KBM-7 (cell line): ENCODE data around the gene CTSW.

Experiments used
- DNase-seq: peaks from one replicate; pipeline ENCODE4 v3.0.0-alpha.2; 2015
- in situ Hi-C: fragments of 300-500 bp; cut with MboI; formaldehyde crosslinking; loops from 2 replicates; pipeline ENCODE4 v1.14.3; 2020; ENCODE audit warnings: low sequenced_read_pairs, low pct_unique_long_range_greater_than_20kb, mixed read lengths

The CTSW gene

DNA sequence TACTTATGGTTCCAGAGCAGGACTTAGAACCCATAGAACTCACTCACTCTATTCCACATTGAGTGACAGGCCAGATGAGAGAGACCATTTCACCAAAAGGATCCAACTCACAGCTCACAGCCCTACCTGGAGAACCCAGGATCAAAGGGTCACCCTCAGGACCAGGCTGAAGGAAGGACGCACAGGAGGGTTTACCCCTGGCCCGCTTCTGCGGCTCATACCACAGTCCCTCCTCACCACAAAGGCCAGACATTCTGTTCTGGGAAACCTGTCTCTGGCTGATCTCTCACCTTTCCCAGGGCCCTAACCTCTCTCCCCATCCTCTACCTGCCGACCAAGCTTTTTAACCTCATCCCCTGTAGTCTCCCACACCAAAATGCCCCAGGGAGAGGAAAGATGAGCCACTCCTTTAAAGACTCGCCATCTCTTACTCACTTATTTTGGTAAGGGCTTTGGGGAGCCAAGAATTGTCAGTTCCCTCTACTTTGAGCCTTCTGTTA, 15.9 kb downstream of the CTSW start:
- DNase-seq: no peak
- in situ Hi-C loops: no loop called here

DNA sequence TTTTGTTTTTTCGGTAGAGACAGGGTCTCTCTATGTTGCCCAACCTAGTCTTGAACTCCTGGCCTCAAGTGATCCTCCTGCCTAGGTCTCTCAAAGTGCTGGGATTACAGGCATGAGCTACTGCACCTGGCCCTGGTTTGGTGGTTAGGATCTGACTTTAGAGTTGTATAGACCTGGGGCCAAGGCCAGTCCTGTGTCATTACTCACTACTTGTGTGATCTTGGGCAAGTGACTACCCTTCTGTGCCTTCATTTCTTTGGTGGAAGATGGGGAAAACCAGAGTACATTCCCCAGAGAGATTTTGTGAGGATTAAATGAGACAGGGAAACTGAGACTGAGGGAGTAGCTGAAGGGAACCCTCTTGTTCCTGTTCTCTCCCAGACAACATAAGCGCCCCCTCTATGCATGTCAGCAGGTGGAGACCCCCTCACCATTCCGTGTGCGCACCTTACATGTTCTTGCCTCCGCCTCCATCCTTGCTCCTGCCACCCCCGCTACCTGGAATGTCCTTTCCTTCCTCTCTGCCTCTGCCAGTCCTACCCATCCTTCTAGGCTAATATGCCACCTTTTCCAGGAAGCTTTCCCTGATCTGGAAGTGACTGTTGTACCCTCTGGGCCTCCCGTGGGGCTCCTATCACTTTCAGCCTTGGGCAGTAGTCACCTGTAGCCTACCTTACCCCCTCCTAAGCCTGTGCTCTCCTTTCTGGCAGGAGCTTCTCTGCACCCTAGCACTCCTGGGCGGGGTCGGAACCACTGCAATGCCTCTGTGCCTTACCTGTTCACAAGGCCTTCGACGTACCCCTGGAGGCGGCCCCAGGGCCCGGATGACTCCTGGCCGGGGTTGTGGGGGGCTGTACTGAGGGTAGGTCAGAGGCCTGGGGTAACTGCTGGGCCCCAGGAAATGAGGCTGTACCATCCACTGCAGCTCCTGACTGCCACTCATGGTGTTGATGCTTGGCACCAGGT, 16.7 kb downstream of the CTSW start:
- DNase-seq: no peak
- in situ Hi-C loops: no loop called here

DNA sequence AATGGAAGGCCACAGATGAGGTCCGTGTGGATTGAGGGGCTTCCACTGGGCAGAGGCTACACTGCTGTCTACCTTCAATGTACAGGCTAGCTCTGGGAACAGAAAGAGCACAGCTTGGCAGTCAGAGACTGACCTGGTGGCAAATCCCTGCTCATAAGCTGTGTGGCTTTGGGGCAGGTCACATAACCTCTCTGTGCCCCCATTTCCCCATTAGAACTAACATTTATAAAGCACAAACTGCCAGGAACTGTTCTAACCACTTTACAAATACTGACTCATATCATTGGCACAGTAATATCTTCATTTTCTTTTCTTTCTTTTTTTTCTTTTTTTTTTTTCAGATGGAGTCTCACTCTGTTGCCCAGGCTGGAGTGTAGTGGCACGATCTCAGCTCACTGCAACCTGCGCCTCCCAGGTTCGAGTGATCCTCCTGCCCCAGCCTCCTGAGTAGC, 17.4 kb downstream of the CTSW start:
- in situ Hi-C loops: no loop called here
- DNase-seq: no peak

DNA sequence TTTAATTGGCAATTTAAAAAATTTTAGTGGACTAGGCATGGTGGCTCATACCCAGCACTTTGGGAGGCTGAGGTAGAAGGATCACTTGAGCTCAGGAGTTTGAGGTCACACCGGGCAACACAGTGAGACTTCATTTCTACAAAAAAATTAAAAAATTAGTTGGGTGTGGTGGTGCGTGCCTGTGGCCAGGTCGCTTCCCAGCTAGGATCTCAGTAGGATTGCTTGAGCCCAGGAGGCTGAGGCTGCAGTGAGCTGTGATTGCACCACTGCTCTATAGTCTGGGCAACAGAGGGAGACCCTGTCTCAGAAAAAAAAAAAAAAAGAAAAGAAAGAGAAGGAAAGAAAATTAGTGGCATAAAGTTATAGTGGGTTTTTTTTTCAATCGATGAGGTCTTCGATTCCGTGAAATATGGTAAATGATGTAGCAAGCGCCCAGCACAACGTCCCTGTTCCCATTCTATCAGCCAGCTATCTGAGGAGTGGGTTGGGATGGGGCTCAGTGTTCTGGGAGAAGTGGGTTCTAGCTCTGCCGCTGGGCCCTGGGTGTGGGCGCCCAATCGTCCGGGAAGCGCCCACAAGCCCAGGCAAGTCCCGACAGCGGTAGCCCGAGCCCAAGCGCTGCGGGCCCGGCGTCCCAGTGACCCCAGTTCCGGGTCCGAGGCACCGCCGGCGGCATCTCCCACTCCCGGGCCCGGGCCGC, 19.2 kb downstream of the CTSW start:
- no peak for DNase-seq
- in situ Hi-C loops: no loop called here

DNA sequence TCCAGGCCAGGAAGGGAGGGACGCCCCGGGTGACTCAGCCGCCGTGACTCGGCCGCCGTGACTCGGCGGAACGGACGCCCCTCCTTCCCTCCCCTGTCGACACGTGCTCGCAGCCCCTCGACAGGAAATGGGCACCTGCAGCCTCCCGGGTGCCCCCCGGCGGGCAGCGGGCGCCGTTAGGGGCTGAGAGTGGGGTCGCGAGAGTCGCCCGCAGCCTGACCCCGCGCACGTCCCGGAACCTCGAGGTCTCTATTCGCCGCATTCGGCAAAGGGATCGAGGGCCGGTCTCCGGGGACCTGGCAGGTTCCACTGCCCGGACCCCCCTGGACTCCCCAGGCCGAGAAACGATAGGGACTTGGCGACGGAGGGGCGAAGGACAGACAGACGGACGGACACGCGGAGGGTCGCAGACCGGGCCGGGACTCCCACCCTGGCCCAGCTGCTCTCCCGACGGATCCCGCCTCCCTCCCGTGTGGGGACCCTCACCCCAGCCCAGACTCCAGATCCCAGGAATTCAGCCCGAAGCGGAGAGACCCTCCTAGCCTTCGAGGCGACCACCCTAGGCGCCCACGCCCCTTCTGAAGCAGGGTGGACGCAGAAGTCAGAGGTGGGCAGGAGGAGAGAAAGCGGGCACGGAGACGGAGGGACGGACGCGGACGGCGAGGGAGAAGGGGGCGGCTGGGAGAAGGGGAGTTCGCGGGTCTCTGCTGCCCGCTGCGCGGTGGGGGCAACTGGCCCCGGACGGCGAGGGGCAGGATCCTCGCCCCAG, 19.9 kb downstream of the CTSW start:
- in situ Hi-C loops: no loop called here
- peak; percentile 74 for DNase-seq

DNA sequence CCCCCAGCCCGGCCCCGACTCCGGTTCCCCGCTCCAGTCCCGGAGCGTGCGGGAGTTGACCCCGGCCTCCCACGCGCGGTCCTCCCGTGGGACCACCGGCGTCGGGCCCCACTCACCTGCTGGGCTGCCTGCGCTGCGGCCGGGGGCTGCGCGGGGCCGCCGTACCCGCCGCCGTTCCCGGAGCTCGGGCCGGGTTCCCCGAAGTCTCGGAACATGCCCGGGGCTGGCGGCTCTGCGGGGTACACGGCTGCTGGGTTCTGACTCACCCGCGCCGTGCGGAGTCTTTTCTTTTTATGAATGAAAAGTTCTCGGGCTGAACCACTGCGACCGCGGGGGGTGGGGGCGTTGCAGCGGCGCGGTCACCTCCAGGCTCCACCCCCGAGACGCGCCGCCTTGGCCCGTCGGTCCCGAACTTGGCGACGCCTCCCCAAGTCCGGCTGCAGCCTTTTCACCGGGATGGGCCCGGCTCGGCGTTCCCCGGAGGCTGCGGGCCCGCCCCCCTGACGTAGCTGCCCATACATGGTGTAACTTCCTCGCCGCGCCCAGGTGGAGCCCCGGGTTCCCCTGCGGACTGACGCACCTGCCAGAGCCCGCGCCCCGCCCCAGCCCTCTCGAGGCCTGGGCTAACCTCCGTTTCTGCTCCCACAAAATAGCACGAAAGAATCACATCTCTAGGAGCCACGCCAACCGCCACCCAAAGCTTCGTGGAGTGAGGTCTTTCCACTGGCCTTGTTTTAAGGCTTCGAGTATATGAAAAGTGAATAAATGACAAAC, 20.7 kb downstream of the CTSW start, which contains the start of gene FOSL1:
FOSL1 (minus strand) TSS at position 264 of the 774 bp plus-strand sequence; CDS start at position 215, 49 bp downstream.
- in situ Hi-C loops: no loop called here
- peak; percentile 95 for DNase-seq

DNA sequence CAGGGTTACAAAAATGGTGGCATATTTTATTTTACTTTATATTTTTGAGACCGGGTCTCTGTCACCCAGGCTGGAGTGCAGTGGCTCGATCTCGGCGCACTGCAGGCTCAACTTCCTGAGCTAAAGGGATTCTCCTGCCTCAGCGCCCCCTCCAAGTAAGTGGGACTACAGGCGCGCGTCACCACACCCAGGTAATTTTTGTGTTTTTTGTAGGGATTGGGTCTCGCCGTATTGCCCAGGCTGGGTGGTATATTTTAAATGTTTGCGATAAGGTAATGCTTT, 21.2 kb downstream of the CTSW start:
- DNase-seq: no peak
- in situ Hi-C loops: no loop called here

DNA sequence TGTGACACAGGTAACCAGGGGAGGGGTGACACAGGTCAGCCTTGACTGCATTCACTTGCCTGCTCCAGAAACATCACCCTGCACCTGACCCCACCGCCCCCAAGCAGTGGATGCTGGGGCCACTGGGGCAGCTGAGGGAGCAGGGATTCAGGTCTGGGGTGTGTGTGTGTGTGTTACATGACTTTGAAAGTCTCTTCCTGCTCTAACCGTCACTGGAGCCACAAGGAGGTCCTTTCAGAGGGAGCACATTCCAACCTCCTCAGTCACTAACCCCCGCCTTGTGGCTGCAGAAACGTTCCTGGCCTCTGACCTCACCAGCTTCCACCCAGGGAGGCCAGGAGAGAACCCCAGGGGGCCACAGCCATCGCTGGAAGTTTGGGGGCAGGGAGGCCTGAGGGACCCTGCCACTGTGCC, 23.4 kb downstream of the CTSW start:
- peak; percentile 32 for DNase-seq
- in situ Hi-C loops: no loop called here

DNA sequence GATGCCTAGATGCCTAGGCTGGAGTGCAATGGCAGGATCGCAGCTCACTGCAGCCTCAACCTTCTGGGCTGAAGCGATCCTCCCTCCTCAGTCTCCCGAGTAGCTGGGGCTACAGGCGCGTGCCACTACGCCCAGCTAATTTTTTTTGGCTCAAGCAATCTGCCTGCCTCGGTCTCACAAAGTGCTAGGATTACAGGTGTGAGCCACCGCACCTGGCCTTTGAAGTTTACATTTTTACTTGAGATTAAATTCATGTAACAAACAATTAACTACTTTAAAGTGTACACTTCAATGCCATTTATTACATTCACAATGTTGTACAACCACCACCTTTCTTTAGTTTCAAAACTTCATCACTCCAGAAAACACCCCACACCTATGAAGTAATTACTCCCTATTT, 24.1 kb downstream of the CTSW start:
- in situ Hi-C loops: no loop called here
- DNase-seq: no peak

DNA sequence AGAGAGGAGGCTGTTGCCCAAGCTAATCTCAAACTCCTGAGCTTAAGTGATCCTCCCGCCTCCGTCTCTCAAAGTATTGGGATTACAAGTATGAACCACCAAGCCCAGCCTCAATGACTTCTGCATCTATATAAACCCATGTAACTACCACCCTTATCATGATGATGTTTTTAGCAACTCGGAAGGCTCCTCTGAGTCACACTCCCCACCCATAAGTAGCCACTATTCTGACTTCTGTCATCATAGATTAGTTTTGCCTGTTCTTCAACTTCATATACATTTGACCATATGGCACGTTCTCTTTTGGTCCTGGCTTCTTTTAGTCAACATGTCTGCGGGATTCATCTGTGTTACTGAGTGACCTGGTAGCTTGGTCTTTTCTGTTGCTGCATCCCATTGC, 27.0 kb downstream of the CTSW start:
- in situ Hi-C loops: no loop called here
- no peak for DNase-seq

DNA sequence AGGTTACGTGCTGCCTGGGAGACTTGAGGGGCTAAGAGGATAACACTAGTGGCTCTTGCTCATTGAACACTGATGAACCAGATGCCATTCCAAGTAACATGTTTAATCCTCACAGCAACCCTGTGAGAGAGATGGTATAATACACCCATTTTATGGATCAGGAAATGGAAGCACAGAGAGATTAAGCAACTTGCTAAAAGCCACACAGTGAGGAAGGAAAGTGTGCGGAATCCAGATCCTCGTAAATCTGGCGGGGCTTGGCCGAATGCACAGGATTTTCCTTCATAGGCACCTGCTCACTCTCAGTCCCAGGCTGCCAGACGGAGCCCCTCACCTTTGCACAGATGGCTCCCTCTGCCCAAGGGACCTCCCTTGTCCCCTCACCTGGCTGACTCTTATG, 28.2 kb downstream of the CTSW start:
- in situ Hi-C loops: no loop called here

DNA sequence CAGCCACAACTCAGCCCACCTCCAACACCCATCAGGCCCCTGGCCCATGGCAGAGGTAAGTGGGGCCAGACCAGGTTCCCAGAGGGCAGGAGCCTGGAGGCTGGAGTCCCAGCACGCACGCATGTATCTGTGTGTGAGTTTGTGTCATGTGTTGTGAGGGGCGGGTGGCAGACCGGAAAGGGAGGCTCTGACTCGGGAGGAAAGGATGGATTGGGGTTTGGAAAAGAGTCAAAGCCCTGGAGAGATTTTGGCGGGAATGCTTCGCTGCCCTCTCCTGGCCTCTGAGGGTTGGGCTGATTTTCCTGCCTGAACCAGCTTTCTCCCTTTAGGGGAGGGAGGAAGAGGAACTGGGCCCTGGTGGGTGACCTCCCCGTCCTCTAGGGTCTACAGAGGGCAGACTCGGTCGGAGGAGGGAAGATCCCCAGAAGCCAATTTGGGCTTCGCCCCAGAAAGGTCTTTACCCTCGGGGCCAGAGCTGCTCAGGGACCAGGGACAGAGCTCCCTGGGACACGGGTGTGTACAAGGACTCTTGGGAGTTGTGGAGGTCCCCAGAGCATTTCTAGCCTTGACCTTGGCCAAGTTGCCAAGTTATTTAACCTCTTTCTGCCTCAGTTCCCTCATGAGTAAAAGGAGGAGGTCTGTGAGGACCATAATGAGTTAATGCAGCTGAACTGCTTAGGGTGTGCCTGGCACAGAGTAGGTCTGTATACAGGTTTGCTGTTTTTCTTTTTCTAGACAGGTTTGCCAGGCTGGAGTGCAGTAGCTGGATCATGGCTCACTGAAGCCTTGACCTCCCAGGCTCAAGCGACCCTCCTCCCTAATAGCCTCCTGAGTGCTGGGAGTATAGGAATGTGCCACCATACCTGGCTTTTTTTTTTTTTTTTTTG, 32.3 kb downstream of the CTSW start:
- in situ Hi-C loops: no loop called here
- DNase-seq: peak; percentile 82

More for the DNA sequence above, 28.2 kb downstream of the CTSW start:
- no peak for DNase-seq

DNA sequence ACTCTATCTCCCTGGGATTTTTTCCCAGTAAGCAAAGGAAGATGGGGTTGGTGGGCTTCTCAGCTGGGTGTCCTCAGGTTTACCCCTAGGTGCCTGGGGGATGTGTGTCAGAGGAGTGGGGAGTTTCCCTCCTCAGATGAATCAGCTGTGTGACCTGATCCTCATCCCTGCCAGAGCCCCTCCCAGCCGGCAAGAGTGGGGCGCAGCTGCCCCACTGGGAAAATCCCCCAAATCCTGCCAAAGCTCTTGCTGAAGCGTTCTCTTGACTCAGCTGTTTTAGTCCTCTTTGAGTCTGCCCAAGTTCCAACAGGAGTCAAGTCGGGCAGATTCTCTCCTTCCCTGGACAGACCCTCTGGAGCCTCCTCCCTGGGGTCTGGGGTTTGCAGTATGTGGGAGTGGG, 33.2 kb downstream of the CTSW start:
- DNase-seq: no peak
- in situ Hi-C loops: no loop called here

DNA sequence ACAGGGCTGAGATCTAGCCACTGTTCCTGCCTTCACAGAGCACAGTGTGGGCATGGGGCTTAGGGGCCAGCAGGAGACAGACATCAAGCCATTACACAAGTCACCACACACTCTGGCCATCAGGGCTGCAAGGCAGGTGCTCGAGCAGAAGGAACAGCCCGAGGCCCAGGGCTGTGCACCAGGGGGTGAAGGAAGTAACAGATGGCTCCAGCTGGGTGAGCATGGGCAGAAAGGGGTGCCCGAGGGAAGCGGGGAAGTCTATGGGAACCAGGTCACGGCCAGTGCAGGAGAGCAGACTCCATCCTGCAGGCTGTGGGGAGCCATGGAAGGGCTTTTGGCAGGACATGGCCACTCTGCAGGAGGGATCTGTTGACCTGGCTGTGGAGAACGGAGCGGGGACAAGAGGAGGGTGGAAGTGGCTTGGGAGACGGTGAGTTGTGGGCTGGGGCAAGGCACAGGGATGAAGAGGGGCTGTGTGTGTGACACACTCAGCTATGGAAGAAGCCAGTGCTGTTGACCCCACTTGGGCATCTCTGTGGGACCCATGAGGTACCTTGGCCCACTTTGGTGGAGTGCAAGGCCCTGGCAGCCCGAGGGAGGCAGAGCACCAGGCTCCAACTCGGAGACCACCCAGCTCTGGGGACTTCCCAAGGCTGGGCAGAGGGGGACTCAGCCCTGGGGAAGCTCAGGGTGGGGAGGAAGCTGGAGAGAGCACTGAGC, 35.6 kb downstream of the CTSW start:
- DNase-seq: no peak
- in situ Hi-C loops: no loop called here

DNA sequence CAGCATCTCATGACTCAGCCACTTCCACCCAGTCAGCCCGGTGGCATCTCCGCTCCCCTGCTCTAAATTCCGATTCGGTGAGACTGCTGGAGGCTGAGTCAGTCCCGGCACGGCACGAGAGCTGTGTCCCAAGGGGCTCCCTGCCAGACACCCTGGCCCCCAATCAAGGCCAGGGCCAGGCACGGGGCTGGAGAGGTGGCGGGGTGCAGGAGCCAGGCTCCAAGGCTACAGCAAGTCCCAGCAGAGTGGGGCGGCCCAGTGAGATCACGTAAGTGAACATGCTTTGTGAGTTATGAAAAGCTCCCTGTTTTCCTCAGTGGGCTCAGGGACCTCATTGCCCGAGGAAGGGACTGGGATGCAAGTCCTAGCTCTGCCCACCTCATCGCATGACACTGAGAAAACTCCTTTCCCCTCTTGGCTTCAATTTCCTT, 36.2 kb downstream of the CTSW start:
- no peak for DNase-seq
- in situ Hi-C loops: no loop called here

DNA sequence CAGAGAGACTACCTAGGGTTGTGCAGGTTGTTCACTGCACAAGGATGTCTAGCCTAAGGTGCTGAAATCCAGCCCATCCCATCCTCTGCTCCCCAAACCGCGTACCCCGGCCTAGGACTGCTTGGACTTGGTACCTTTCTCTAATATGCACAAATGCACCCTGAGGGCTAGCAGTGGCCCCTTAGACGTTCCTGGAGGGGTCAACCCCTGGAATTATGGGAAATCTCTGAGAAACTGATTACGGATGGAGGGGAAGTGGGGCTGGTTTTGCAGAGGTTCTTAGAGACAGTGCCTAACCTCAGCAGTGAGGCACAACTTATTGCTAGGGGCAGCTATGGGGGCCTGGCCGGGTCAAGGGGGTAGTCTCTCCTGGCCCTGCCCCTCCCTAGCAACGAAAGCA, 36.8 kb downstream of the CTSW start:
- no peak for DNase-seq

DNA sequence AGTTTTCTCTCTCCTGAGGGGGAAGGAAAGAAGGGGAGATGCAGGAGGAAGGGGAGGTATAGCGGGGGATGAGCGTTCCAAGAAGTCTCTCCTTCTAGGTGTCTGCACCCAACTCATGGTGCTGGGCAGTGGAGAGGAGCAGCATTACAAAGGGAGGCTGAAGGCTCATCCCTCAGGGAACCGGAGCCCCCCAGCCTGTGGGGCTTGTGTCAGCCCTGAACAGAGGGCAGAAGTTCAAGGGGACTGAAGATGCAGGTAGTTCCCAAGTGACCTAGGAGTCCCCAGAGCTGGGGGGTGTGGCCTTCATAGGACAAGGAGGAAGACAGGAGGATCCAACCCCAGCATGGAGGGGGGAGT, 37.4 kb downstream of the CTSW start:
- in situ Hi-C loops: no loop called here
- DNase-seq: no peak

More for the DNA sequence above, 36.8 kb downstream of the CTSW start:
- in situ Hi-C loops: no loop called here
